ENCODE results near the gene RALGDS. TPM values are rescaled to one million over a fixed set of nuclear protein-coding genes. Genes with fewer than 3 reads are reported as not detected.

The RALGDS gene
- total RNA-seq, 1 experiment from 2014 or later, result 22.9 TPM

DNA sequence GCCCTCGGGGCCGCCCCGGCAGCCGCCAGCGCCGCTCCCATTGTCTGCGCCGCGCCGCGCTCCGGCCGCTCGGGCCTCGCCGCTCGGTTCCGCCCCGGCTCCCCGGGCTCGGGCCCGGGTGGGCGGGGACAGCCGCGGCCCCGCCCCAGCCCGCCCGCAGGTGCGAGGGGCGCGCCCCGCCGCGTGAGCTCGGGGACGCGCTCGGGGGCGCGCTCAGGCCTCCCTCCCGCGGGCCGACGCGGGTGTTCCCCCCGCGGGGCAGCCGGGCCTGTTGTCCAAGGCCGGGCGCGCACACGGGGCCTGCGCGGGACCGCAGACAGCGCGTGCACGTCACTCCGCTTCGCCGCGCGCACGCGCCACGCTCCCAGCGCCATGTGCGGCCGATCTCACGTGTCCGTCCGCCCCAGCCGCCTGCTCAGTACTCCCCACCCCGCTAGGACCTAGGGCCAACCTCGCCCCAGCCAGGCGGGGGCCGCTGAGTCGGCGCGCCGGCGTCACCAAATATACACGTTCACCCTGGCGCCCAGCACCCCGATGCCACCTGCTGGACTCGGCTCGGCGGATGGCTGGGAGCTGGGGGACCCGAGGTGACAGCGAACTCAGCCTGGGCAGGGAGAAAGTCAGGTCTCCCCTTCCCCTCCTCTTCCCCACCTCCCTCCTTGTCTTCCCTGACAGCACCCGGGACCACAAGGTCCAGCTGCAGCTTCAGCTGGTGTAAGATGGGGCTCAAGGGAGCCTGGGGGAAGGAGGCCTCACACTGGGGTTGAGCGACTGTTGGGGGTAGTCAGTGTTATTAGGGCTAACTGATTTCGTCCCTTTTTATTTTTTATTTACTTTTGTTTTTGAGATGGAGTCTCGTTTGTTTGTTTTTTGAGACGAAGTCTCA is 28.3 kb upstream of the RALGDS start (continued):
- TF ChIP-seq ZNF512 (CRISPR knock-in tag; IDR thresholded peaks at IDR 0.05; ENCODE audit: borderline replicate concordance), result no peak
- no peak for TF ChIP-seq GTF2I (CRISPR knock-in tag; conservative IDR thresholded peaks at IDR 0.05)
- TF ChIP-seq SP1 (CRISPR knock-in tag; conservative IDR thresholded peaks at IDR 0.05), result peak; percentile 84
- TF ChIP-seq, protein P1, sequence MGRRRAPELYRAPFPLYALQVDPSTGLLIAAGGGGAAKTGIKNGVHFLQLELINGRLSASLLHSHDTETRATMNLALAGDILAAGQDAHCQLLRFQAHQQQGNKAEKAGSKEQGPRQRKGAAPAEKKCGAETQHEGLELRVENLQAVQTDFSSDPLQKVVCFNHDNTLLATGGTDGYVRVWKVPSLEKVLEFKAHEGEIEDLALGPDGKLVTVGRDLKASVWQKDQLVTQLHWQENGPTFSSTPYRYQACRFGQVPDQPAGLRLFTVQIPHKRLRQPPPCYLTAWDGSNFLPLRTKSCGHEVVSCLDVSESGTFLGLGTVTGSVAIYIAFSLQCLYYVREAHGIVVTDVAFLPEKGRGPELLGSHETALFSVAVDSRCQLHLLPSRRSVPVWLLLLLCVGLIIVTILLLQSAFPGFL (CRISPR knock-in tag; IDR thresholded peaks at IDR 0.05; ENCODE audit: borderline replicate concordance), result 0 out of 2 replicates have a peak, but pooled peaks have one; percentile 78
- TF ChIP-seq RELA (CRISPR knock-in tag; IDR thresholded peaks at IDR 0.05; ENCODE audit: borderline replicate concordance), result 0 out of 2 replicates have a peak, but pooled peaks have one; percentile 70
- TF ChIP-seq PRRX2 (CRISPR knock-in tag; IDR thresholded peaks at IDR 0.05), result peak; percentile 75
- 0 out of 2 replicates have a peak, but pooled peaks have one; percentile 28 for TF ChIP-seq ZNF121 (CRISPR knock-in tag; IDR thresholded peaks at IDR 0.05)
- TF ChIP-seq AFF4 (CRISPR knock-in tag; IDR thresholded peaks at IDR 0.05; ENCODE audit: borderline replicate concordance), result no peak
- 0 out of 2 replicates have a peak, but pooled peaks have one; percentile 40 for TF ChIP-seq TEAD1 (CRISPR knock-in tag; IDR thresholded peaks at IDR 0.05)
- no peak for TF ChIP-seq HMGA2 (CRISPR knock-in tag; IDR thresholded peaks at IDR 0.05)
- TF ChIP-seq, protein P2, sequence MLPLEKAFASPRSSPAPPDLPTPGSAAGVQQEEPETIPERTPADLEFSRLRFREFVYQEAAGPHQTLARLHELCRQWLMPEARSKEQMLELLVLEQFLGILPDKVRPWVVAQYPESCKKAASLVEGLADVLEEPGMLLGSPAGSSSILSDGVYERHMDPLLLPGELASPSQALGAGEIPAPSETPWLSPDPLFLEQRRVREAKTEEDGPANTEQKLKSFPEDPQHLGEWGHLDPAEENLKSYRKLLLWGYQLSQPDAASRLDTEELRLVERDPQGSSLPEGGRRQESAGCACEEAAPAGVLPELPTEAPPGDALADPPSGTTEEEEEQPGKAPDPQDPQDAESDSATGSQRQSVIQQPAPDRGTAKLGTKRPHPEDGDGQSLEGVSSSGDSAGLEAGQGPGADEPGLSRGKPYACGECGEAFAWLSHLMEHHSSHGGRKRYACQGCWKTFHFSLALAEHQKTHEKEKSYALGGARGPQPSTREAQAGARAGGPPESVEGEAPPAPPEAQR (CRISPR knock-in tag; IDR thresholded peaks at IDR 0.05), result peak; percentile 84; the same call in 1 of the 2 replicates
- TF ChIP-seq, protein P3, sequence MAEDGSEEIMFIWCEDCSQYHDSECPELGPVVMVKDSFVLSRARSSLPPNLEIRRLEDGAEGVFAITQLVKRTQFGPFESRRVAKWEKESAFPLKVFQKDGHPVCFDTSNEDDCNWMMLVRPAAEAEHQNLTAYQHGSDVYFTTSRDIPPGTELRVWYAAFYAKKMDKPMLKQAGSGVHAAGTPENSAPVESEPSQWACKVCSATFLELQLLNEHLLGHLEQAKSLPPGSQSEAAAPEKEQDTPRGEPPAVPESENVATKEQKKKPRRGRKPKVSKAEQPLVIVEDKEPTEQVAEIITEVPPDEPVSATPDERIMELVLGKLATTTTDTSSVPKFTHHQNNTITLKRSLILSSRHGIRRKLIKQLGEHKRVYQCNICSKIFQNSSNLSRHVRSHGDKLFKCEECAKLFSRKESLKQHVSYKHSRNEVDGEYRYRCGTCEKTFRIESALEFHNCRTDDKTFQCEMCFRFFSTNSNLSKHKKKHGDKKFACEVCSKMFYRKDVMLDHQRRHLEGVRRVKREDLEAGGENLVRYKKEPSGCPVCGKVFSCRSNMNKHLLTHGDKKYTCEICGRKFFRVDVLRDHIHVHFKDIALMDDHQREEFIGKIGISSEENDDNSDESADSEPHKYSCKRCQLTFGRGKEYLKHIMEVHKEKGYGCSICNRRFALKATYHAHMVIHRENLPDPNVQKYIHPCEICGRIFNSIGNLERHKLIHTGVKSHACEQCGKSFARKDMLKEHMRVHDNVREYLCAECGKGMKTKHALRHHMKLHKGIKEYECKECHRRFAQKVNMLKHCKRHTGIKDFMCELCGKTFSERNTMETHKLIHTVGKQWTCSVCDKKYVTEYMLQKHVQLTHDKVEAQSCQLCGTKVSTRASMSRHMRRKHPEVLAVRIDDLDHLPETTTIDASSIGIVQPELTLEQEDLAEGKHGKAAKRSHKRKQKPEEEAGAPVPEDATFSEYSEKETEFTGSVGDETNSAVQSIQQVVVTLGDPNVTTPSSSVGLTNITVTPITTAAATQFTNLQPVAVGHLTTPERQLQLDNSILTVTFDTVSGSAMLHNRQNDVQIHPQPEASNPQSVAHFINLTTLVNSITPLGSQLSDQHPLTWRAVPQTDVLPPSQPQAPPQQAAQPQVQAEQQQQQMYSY (CRISPR knock-in tag; IDR thresholded peaks at IDR 0.05), result no peak
- TF ChIP-seq ESRRA (CRISPR knock-in tag; IDR thresholded peaks at IDR 0.05; ENCODE audit: borderline replicate concordance), result 0 out of 2 replicates have a peak, but pooled peaks have one; percentile 47
- TF ChIP-seq ETV6 (CRISPR knock-in tag; IDR thresholded peaks at IDR 0.05), result peak; percentile 41; the same call in 1 of the 2 replicates
- TF ChIP-seq IRF1 (CRISPR knock-in tag; IDR thresholded peaks at IDR 0.05), result no peak
- TF ChIP-seq, protein P4, sequence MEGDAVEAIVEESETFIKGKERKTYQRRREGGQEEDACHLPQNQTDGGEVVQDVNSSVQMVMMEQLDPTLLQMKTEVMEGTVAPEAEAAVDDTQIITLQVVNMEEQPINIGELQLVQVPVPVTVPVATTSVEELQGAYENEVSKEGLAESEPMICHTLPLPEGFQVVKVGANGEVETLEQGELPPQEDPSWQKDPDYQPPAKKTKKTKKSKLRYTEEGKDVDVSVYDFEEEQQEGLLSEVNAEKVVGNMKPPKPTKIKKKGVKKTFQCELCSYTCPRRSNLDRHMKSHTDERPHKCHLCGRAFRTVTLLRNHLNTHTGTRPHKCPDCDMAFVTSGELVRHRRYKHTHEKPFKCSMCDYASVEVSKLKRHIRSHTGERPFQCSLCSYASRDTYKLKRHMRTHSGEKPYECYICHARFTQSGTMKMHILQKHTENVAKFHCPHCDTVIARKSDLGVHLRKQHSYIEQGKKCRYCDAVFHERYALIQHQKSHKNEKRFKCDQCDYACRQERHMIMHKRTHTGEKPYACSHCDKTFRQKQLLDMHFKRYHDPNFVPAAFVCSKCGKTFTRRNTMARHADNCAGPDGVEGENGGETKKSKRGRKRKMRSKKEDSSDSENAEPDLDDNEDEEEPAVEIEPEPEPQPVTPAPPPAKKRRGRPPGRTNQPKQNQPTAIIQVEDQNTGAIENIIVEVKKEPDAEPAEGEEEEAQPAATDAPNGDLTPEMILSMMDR (IDR thresholded peaks at IDR 0.05), result no peak
- peak; percentile 68; the same call in 1 of the 2 replicates for TF ChIP-seq CREM (CRISPR knock-in tag; IDR thresholded peaks at IDR 0.05)
- no peak for TF ChIP-seq SMAD4 (CRISPR knock-in tag; IDR thresholded peaks at IDR 0.05)
- TF ChIP-seq TP53 (CRISPR knock-in tag; IDR thresholded peaks at IDR 0.05), result 0 out of 2 replicates have a peak, but pooled peaks have one; percentile 59
- TF ChIP-seq ZNF317 (CRISPR knock-in tag; IDR thresholded peaks at IDR 0.05; ENCODE audit: borderline replicate concordance, low read depth), result 0 out of 2 replicates have a peak, but pooled peaks have one; percentile 49
- no peak for TF ChIP-seq FOXJ3 (CRISPR knock-in tag; IDR thresholded peaks at IDR 0.05; ENCODE audit: borderline replicate concordance)
- TF ChIP-seq ERG (CRISPR knock-in tag; IDR thresholded peaks at IDR 0.05), result peak; percentile 84

All from WTC11 (cell line).